HFF-Myc (cell line): Measurements from ENCODE around the gene CD48.
"Not testable (repeated sequence)": the region's sequence is repeated elsewhere in the genome, so short reads cannot be mapped to it uniquely, and the experiment has no call there.

Experiments
- DNase-seq: peaks from one replicate; pipeline ENCODE4 v3.0.0-alpha.2; 2011; ENCODE audit warnings: low read depth; ENCODE audit errors: extremely low read depth
- H3K4me3 ChIP-seq: replicated peaks from 2 replicates; pipeline ENCODE4 v1.5.1; 2011; ENCODE audit warnings: low read depth, mild to moderate bottlenecking, control low read depth, low read length
- TF ChIP-seq, protein P1 (sequence below): IDR thresholded peaks from 2 replicates; pipeline ENCODE4 v1.5.1; 2012; ENCODE audit warnings: mild to moderate bottlenecking, low read depth, low read length, control low read depth; ENCODE audit errors: missing control alignments

The CD48 gene

DNA sequence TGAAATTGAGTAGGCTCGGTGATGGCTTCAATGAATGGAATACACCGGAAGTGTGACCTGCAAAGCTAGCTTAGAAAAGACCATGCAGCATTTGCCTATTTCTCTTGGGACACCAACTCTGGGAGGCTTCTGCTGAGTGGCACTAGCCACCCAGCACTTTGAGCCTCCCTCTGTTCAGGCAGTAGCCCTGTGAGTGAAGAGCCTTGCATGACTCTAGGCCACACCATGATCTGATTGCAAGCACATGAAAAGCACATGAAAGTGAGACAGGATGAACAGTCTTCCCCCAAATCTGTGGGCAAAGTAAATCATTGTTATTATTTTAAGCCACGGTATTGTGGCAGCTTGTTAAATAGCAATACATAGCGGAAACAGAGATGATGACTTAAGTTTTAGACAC, 2.8 kb downstream of the CD48 start:
- no peak for DNase-seq
- H3K4me3 ChIP-seq: no peak overlapping the region
- TF ChIP-seq, protein P1, sequence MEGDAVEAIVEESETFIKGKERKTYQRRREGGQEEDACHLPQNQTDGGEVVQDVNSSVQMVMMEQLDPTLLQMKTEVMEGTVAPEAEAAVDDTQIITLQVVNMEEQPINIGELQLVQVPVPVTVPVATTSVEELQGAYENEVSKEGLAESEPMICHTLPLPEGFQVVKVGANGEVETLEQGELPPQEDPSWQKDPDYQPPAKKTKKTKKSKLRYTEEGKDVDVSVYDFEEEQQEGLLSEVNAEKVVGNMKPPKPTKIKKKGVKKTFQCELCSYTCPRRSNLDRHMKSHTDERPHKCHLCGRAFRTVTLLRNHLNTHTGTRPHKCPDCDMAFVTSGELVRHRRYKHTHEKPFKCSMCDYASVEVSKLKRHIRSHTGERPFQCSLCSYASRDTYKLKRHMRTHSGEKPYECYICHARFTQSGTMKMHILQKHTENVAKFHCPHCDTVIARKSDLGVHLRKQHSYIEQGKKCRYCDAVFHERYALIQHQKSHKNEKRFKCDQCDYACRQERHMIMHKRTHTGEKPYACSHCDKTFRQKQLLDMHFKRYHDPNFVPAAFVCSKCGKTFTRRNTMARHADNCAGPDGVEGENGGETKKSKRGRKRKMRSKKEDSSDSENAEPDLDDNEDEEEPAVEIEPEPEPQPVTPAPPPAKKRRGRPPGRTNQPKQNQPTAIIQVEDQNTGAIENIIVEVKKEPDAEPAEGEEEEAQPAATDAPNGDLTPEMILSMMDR: no peak

DNA sequence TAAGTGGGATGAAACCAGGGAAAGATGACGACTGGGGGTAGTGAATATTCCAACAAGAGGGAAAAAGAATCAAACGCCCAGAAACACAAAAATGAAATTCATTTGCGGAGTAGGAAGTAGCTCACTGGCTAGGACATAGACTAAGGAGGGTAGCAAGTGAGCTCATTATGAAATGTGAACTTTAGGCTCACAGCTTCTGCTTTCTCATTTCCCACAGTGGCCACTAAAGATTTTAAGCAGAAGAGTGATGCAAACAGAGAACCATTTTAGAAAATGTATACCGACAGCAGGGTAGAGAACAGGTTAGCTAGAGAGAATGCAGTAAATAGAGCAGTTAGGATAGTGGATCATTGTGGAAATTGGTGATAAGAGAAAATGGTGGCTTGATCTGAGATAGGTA, 3.5 kb downstream of the CD48 start:
- H3K4me3 ChIP-seq: no peak overlapping the region
- TF ChIP-seq, protein P1: no peak
- no peak for DNase-seq

DNA sequence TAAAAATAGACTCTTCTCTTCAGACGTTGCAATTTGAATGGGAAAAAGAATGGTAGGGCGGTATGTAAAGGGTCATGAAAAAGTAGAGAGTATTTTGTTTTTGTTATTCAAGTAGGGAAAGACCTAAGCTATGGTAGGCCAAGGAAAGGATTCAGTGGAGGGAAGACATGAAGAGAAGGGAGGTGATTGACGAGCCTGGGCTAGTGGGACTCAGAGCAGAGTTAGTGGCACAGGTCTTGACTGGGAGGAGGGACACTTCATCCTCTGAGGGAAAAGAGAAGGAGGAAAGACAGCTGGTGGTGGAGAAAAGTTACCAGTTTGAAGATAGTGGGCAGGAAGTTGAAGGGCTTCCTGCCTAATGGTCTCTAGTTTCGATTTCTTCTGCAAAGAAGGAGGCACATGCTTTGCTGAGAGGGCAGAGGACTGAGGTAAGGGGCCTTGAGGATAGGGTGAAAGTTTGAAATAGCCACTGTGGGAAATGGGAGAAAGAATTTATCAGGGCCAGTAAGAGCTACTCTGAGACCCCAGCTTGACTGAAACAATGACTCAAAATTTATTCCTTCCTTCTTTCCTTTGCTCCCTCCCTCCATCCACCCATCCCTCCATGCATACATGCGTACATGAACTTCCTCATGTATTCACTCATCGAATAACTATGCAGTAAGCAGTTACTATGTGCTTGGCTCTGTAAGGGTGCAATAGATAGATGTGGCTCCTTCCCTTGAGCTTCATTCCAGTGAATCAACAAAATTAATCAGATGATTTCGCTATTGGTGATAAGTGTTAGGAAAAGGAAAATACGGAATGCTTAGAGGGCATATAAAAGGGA, 4.2 kb downstream of the CD48 start:
- TF ChIP-seq, protein P1: no peak
- no peak overlapping the region for H3K4me3 ChIP-seq
- no peak for DNase-seq

GRCh38 chr1:160706526-160707235, 4.9 kb downstream of the CD48 start:
- H3K4me3 ChIP-seq: no peak overlapping the region

DNA sequence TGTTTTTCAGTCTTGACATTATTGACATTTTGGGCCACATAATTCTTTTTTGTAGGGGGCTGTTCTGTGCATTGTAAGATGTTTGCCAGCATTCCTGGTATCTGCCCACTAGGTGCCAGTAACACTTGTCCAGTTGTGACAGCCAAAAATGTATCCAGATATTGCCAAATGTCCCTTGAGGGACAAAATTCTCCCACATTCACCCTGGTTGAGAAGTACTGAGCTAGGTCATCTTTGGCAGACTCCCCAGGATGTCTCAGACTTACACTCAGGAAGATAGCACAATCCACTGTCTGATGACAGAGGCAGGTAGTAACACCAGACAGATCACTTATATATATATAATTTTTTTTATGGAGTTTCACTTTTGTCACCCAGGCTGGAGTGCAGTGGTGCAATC, 5.9 kb downstream of the CD48 start:
- no peak for DNase-seq
- no peak overlapping the region for H3K4me3 ChIP-seq
- TF ChIP-seq, protein P1: no peak

More at GRCh38 chr1:160706526-160707235, 4.9 kb downstream of the CD48 start:
- no peak for DNase-seq
- TF ChIP-seq, protein P1: no peak

DNA sequence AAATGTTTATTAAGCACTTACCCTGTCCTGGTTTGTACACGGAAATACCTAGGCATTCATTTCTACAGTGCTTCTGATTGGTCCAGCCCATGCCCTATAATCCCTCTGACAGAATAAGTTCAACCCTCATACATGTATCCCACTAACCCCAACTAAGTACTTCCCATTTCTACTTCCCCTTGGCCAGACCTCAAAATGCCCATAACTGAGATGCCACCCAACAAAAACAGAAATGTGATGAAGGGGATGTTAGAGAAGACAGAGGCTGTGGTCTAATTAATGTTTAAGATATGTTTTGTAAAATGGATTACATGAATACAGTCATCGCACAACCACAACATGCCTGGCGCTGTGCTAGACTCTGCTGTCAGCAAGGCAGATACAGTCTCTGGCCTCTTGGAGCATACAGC, 6.4 kb downstream of the CD48 start:
- not testable (repeated sequence) for DNase-seq, H3K4me3 ChIP-seq

GRCh38 chr1:160704250-160704649, 7.4 kb downstream of the CD48 start:
- TF ChIP-seq, protein P1: no peak
- no peak overlapping the region for H3K4me3 ChIP-seq
- no peak for DNase-seq
